Activated naive CD4-positive, alpha-beta T cell treated with anti-CD3 and anti-CD28 coated beads, Interleukin-2, amount 50 U/mL, for 16 hours (primary cell): Measurements from ENCODE around the gene EFL1.
"Not testable (repeated sequence)": the region's sequence is repeated elsewhere in the genome, so short reads cannot be mapped to it uniquely, and the experiment has no call there.

Experiments used
- DNase-seq: peaks from one replicate; pipeline ENCODE4 v3.0.0-alpha.2; 2020

EFL1 gene

GRCh38 chr15:82262422-82263026 is at the start of gene EFL1, which contains the start of gene SAXO2:
Gene EFL1, minus strand, starts transcription at chr15:82262734. Its CDS starts 956 bp downstream, at chr15:82261778.
Gene SAXO2, plus strand, starts transcription at chr15:82262818. Its CDS starts 62 bp downstream, at chr15:82262880.
- peak; percentile 91 for DNase-seq

GRCh38 chr15:82311321-82311720 is 48.8 kb upstream of the EFL1 start:
- not testable (repeated sequence) for DNase-seq

GRCh38 chr15:82309802-82310201 is 47.3 kb upstream of the EFL1 start:
- no peak for DNase-seq

GRCh38 chr15:82307714-82308081 is 45.2 kb upstream of the EFL1 start:
- DNase-seq, result no peak

- DNase-seq, result no peak
Observed at GRCh38 chr15:82306791-82307713, 44.5 kb upstream of the EFL1 start.

GRCh38 chr15:82305621-82306048 is 43.1 kb upstream of the EFL1 start:
- no peak for DNase-seq

- no peak for DNase-seq
Observed at GRCh38 chr15:82304778-82305090, 42.2 kb upstream of the EFL1 start.

GRCh38 chr15:82303956-82304777 is 41.6 kb upstream of the EFL1 start:
- DNase-seq, result no peak

GRCh38 chr15:82301296-82302016 is 38.9 kb upstream of the EFL1 start:
- no peak for DNase-seq

GRCh38 chr15:82300883-82301282 is 38.3 kb upstream of the EFL1 start:
- DNase-seq, result no peak

GRCh38 chr15:82300326-82300725 is 37.8 kb upstream of the EFL1 start:
- DNase-seq, result not testable (repeated sequence)

- DNase-seq, result not testable (repeated sequence)
Observed at GRCh38 chr15:82299511-82299914, 37.0 kb upstream of the EFL1 start.

- DNase-seq, result peak; percentile 59
Observed at GRCh38 chr15:82298520-82298919, 36.0 kb upstream of the EFL1 start.

- no peak for DNase-seq
Observed at GRCh38 chr15:82298032-82298431, 35.5 kb upstream of the EFL1 start.

GRCh38 chr15:82297546-82297945 is 35.0 kb upstream of the EFL1 start:
- no peak for DNase-seq

- no peak for DNase-seq
Observed at GRCh38 chr15:82294061-82294690, 31.6 kb upstream of the EFL1 start.

GRCh38 chr15:82292271-82292670 is 29.7 kb upstream of the EFL1 start:
- DNase-seq, result no peak

GRCh38 chr15:82288202-82288601 is 25.7 kb upstream of the EFL1 start:
- not testable (repeated sequence) for DNase-seq

GRCh38 chr15:82286475-82286874 is 23.9 kb upstream of the EFL1 start:
- DNase-seq, result not testable (repeated sequence)

GRCh38 chr15:82284381-82284780 is 21.8 kb upstream of the EFL1 start:
- DNase-seq, result not testable (repeated sequence)

GRCh38 chr15:82282386-82282785 is 19.9 kb upstream of the EFL1 start:
- DNase-seq, result not testable (repeated sequence)

- not testable (repeated sequence) for DNase-seq
Observed at GRCh38 chr15:82281276-82281675, 18.7 kb upstream of the EFL1 start.
